A673 (cell line): ENCODE results near the gene PLEKHO2.
"Not testable (repeated sequence)": the region's sequence is repeated elsewhere in the genome, so short reads cannot be mapped to it uniquely, and the experiment has no call there.

Experiments
- EZH2 ChIP-seq: fragments of 200-600 bp; sonication (generic); IDR thresholded peaks from 2 replicates; pipeline ENCODE4 v1.6.1; 2017; ENCODE audit warnings: borderline replicate concordance, low read depth, mild to moderate bottlenecking, mixed read lengths, antibody characterized with exemption, low read length; ENCODE audit not compliant: poor library complexity, severe bottlenecking
- TF ChIP-seq, protein P1 (sequence below): fragments of 300-800, 200-600 bp; sonication (generic); conservative IDR thresholded peaks from 2 replicates; pipeline ENCODE4 v1.5.1; 2017; ENCODE audit warnings: low read depth, mild to moderate bottlenecking, antibody characterized with exemption, low read length, moderate library complexity, mixed read lengths

DNA sequence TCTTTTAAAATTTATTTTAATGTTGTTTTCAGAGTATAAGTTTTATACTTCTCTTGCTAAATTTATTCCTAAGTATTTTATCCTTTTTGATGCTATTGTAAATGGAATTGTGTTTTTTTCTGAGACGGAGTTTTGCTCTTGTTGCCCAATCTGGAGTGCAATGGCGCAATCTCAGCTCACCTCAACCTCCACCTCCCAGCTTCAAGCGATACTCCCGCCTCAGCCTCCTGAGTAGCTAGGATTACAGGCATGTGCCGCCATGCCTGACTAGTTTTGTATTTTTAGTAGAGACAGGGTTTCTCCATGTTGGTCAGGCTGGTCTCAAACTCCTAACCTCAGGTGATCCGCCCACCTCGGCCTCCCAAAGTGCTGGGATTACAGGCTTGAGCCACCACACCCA lies 46.4 kb upstream of the PLEKHO2 start:
- TF ChIP-seq, protein P1, sequence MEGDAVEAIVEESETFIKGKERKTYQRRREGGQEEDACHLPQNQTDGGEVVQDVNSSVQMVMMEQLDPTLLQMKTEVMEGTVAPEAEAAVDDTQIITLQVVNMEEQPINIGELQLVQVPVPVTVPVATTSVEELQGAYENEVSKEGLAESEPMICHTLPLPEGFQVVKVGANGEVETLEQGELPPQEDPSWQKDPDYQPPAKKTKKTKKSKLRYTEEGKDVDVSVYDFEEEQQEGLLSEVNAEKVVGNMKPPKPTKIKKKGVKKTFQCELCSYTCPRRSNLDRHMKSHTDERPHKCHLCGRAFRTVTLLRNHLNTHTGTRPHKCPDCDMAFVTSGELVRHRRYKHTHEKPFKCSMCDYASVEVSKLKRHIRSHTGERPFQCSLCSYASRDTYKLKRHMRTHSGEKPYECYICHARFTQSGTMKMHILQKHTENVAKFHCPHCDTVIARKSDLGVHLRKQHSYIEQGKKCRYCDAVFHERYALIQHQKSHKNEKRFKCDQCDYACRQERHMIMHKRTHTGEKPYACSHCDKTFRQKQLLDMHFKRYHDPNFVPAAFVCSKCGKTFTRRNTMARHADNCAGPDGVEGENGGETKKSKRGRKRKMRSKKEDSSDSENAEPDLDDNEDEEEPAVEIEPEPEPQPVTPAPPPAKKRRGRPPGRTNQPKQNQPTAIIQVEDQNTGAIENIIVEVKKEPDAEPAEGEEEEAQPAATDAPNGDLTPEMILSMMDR, result not testable (repeated sequence)
- not testable (repeated sequence) for TF ChIP-seq EZH2
